ENCODE data around the gene B3GNT4. TPM values are rescaled to one million over a fixed set of nuclear protein-coding genes. Genes with fewer than 3 reads are reported as not detected.
A peak's percentile ranks its signal among the peaks of the same experiment; 100 is the strongest.
"Not testable (repeated sequence)": the region's sequence is repeated elsewhere in the genome, so short reads cannot be mapped to it uniquely, and the experiment has no call there.

B3GNT4 gene
- total RNA-seq, 1 donor from 2014 or later: 0.91 TPM

- no peak overlapping the region for H3K27ac Mint-ChIP-seq
Observed at GRCh38 chr12:122197612-122197966, 5.9 kb upstream of the B3GNT4 start.

GRCh38 chr12:122199484-122200355, 3.8 kb upstream of the B3GNT4 start:
- peaks cover 45% of the 10 kb centered on the region for H3K27me3 Mint-ChIP-seq
- no peak for TF ChIP-seq CTCF (IDR thresholded peaks at IDR 0.05; ENCODE audit: unreplicated experiment)
- no peak overlapping the region for H3K27ac Mint-ChIP-seq
- H3K4me1 Mint-ChIP-seq (ENCODE audit: low read depth): no peaks in the 10 kb centered on the region
- no peak for DNase-seq (ENCODE audit: low spot score, unreplicated experiment)
- H3K36me3 Mint-ChIP-seq (ENCODE audit: insufficient read depth): no peaks in the 10 kb centered on the region
- no peak overlapping the region for H3K4me3 Mint-ChIP-seq (ENCODE audit: low read depth)
- H3K9me3 Mint-ChIP-seq (ENCODE audit: low read depth): no peaks in the 10 kb centered on the region

More at GRCh38 chr12:122197612-122197966, 5.9 kb upstream of the B3GNT4 start:
- DNase-seq (ENCODE audit: low spot score, unreplicated experiment): no peak
- Mint-ChIP-seq H3K9me3 (ENCODE audit: low read depth) (no peaks in the 10 kb centered on the region), H3K27me3 (peaks cover 36% of the 10 kb centered on the region), H3K4me3 (ENCODE audit: low read depth) (no peak overlapping the region), H3K4me1 (ENCODE audit: low read depth) (no peaks in the 10 kb centered on the region), H3K36me3 (ENCODE audit: insufficient read depth) (no peaks in the 10 kb centered on the region)
- no peak for TF ChIP-seq CTCF (IDR thresholded peaks at IDR 0.05; ENCODE audit: unreplicated experiment)

GRCh38 chr12:122200541-122201175, 2.9 kb upstream of the B3GNT4 start:
- Mint-ChIP-seq H3K9me3 (ENCODE audit: low read depth) (no peaks in the 10 kb centered on the region), H3K4me3 (ENCODE audit: low read depth) (no peak overlapping the region), H3K27me3 (peaks cover 55% of the 10 kb centered on the region), H3K27ac (no peak overlapping the region), H3K36me3 (ENCODE audit: insufficient read depth) (no peaks in the 10 kb centered on the region), H3K4me1 (ENCODE audit: low read depth) (no peaks in the 10 kb centered on the region)
- no peak for DNase-seq (ENCODE audit: low spot score, unreplicated experiment)
- TF ChIP-seq CTCF (IDR thresholded peaks at IDR 0.05; ENCODE audit: unreplicated experiment): peak; percentile 48

- no peak overlapping the region for H3K4me3 Mint-ChIP-seq (ENCODE audit: low read depth)
- no peak for TF ChIP-seq CTCF (IDR thresholded peaks at IDR 0.05; ENCODE audit: unreplicated experiment)
- peaks cover 60% of the 10 kb centered on the region for H3K27me3 Mint-ChIP-seq
- H3K27ac Mint-ChIP-seq: no peak overlapping the region
- H3K4me1 Mint-ChIP-seq (ENCODE audit: low read depth): no peaks in the 10 kb centered on the region
- no peaks in the 10 kb centered on the region for H3K9me3 Mint-ChIP-seq (ENCODE audit: low read depth)
- no peak for DNase-seq (ENCODE audit: low spot score, unreplicated experiment)
- no peaks in the 10 kb centered on the region for H3K36me3 Mint-ChIP-seq (ENCODE audit: insufficient read depth)
Observed at GRCh38 chr12:122201381-122201780, 2.1 kb upstream of the B3GNT4 start.

- Mint-ChIP-seq H3K4me1 (ENCODE audit: low read depth) (no peaks in the 10 kb centered on the region), H3K36me3 (ENCODE audit: insufficient read depth) (no peaks in the 10 kb centered on the region), H3K4me3 (ENCODE audit: low read depth) (no peak overlapping the region), H3K27ac (no peak overlapping the region), H3K27me3 (peaks cover 65% of the 10 kb centered on the region), H3K9me3 (ENCODE audit: low read depth) (no peaks in the 10 kb centered on the region)
- DNase-seq (ENCODE audit: low spot score, unreplicated experiment): no peak
- TF ChIP-seq CTCF (IDR thresholded peaks at IDR 0.05; ENCODE audit: unreplicated experiment): no peak
Observed at GRCh38 chr12:122202017-122202416, 1.5 kb upstream of the B3GNT4 start.

GRCh38 chr12:122202811-122203210, 698 bp upstream of the B3GNT4 start:
- not testable (repeated sequence) for H3K4me1 Mint-ChIP-seq (ENCODE audit: low read depth); DNase-seq (ENCODE audit: low spot score, unreplicated experiment); H3K36me3 Mint-ChIP-seq (ENCODE audit: insufficient read depth); H3K9me3 Mint-ChIP-seq (ENCODE audit: low read depth); H3K27ac Mint-ChIP-seq
- Mint-ChIP-seq H3K4me3 (ENCODE audit: low read depth) (peak overlapping the region; percentile 70), H3K27me3 (peaks cover 63% of the 10 kb centered on the region)

All from progenitor cell of endocrine pancreas (in vitro differentiated cells).